Activated naive CD4-positive, alpha-beta T cell (primary cell): ENCODE data around the gene DYNLT2.

ENCODE experiments used
- DNase-seq, 4 experiments: peaks; one replicate each; lab custom pipeline; 2025; lab: John Stamatoyannopoulos, UW

The DYNLT2 gene

DNA sequence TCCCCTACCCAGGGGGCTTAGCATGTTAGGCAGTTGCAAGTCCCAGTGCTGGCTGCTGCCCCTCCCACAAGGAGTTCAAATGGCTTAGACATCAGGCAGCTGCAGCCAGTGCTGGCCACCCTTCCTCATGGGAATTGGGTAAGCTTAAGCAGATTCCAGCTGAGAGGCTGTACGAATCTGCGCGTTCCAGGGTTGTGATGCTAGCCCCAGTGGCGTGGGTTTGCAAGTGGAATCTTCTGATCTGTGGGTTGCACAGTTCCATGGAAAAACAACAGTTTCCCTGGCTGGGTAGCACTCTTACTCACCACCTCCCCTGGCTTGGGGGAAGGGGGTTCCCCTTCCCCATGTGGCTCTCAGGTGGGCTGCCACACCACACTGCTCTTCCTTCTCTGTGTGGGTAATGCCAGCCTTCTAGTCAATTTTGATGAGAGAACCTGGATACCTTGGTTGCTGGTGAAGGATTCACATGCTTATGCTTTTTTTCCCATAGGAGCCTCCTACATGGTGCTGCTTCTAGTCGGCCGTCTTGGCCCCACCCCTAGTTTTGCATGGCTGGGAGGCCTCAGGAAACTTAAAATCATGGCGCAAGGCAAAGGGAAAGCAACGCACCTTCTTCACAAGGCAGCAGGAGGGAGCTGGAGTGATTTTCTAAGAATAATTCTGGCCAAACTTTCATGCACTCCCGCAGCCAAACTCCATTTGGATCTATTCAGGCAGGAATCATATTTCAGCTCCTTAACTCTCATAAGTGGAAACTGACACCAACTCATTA, 13.0 kb downstream of the DYNLT2 start:
- DNase-seq: no peak

DNA sequence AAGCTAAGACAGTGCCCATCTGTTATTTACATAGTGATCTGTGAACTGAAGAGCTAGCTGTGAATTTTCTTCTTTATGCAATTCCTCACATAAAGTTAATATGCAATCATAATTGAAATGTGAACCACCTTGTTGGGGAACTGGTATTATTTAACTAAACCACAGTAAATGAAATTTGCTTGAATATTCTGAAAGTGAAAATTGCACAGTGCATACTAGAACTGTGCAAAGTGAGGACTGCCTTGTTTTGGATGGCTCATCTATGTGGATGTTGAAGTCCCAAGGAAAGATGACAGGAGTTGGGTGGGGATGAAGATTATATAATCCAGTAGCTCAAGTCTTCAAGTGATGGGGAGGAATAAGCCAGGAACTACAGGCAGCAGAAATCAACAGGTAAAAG, 21.4 kb downstream of the DYNLT2 start:
- no peak for DNase-seq

DNA sequence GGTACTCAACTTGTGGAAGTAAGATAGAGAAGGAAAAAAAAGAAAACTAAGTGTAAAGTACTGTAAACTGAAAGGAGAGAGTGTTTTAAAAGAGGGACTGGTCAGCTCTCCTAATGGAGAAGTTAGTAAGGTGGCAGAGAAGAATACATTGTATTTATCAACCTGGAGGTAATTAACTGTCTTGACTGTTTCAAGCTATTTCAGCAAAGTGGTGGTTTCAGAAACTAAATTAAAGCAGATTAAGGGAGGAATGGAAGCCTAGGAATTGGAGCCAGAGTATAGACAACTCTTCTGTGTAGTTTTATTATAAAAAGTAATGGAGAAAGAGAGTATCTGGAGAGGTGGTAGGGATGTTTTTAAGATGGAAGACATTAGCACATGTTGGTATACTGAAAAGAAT, 24.4 kb downstream of the DYNLT2 start:
- DNase-seq: no peak

DNA sequence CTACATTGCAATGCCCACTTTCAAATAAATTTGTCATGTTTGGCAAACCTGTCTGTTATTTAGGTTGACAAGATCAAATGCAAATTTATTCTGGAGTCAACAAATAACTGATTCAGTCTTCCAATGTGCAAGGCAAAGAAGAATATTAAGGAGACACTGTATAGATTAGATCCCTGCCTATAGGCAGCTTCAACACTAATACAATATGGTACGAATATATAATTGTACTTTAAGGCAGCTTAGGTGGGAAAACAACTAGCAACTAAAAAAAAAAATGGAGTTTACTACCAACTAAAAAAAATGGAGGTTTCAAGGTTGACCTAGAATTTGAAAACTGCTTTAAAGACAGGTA, 25.3 kb downstream of the DYNLT2 start:
- no peak for DNase-seq

DNA sequence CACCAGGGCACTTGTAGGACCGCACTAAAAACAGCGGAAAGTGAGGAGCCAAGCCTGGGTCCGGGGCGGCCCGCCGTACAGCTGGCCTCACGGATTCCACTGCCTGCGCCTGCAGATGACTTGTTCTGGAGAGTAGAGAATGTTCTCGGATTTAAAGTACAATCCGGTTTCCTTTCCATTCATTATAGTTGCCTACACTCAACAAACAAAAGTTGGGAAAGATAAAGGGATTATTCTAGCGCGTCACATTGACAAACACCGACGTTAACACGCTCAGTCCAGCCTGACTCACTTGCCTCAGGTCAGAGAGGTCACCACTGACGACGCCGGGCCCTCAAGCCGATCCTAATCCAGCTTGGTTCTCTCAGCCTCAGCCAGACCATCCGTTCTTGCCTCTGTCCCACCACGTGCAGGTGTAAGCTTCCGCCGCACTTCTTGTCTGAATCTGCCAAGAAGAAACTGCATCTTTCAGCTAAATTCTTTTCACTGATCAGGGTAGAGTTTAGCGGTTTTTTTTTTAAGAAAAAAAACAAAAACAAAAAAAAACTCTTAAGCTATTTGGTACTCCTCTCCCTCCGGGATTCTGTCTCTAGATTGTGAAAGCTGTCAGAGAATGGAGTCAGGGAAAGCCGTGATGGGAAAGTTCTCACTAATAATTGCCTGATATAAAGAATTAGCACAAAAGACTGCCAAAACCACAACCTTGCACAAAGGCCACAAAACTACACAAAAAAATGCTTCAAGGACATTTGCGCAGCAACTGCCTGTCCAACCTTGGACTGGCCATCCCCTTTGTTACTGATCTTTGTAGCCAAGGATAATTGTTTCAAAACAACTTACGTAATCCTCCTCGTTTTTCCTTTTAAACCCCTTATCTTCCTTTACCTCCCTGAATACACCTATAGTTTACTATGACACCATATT, 26.0 kb downstream of the DYNLT2 start:
- no peak for DNase-seq

DNA sequence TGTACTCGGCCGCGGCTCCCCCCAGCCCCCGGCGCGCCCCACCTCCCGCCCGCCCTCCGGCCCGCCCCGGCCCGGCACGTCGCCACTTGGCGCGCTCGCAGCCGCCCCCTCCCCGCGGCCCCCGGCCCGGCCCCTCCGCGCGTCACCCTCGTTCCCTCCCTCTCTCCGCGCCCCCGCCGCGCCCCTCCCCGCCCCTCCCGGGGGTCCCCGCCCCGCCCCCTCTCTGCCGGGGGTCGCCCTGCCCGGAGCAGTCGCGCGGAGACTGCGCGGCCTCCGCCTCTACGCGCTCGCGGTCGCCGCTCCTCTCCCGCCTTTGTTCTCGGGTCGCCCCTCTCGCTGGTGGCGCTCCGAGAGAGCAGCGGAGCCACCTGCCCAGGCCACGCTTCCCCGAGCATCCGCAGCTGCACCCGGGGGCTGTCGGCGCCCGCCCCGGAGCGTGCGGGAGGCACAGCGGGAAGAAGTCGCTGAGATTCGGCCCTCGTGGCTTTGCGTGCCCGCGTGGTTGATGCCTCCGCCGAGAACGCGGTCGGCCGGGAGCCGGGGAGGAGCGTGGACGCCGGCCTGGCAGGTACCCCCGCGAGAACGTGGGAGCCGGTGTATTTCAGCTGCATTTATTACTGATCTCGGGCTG, 26.8 kb downstream of the DYNLT2 start, which contains the start of gene PHF10:
PHF10 (minus strand) TSS at position 7 of the 631 bp plus-strand sequence. CDS start 569 bp downstream, outside the sequence.
- DNase-seq: peak; percentile 54 to 72 (median 62)

DNA sequence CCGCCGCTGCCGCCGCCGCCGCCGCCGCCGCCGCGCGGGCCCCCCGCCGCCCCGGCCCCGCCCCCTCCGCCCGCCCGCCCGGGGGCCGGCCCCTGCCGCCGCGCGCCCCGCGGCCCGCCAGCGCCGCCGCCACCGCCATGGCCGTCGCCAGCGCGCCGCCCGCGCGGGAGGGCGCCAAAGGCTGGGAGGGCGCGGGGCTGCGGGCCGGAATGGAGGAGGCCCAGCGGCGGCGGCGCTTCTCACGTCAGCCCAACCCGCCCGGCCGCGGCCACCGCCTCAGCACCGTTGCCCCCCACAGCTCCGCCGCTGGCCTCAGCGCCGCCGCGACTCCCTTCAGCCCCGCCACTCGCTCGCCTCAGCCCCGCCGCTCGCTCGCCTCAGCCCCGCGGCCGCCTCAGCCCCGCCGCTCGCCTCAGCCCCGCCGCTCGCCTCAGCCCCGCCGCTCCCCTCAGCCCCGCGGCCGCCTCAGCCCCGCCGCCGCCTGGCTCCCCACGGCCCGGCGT, 27.3 kb downstream of the DYNLT2 start:
- DNase-seq: peak in 1 of 4 experiments; percentile 48

DNA sequence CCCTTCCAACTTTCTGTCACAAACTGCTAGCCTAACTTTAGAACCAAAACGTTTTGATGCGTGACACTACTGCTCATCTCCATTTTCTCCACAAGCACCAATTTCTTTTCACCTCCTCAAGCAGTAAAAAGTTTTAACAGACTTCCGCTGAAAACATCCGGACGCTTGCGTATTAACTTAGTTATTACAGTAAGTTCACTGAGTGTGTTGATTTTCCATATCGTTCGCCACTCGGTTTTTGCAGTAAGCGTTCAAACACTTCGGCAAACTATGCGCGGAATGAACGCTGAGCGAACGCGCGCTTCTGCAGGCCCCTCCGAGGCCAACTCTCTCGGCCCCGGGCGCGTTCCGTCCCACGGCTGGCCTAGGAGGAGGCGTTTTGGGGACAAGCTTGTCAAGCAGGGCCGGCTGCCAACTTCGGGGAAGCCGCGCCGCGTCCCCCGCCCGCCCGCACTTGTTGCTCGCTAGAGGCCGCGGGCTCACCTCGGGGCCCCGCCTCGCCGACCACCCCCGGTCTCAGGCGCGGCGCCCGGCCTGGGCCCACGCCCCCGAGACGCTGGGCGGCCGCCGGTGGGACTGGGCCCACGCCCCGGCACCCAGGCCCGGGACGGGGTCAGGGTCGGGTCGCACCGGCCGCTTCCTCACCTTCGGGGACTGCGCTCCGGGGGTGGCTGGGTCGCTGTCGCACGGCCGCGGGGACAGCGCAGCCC, 28.0 kb downstream of the DYNLT2 start:
- peak; percentile 9 to 67 (median 42) for DNase-seq

DNA sequence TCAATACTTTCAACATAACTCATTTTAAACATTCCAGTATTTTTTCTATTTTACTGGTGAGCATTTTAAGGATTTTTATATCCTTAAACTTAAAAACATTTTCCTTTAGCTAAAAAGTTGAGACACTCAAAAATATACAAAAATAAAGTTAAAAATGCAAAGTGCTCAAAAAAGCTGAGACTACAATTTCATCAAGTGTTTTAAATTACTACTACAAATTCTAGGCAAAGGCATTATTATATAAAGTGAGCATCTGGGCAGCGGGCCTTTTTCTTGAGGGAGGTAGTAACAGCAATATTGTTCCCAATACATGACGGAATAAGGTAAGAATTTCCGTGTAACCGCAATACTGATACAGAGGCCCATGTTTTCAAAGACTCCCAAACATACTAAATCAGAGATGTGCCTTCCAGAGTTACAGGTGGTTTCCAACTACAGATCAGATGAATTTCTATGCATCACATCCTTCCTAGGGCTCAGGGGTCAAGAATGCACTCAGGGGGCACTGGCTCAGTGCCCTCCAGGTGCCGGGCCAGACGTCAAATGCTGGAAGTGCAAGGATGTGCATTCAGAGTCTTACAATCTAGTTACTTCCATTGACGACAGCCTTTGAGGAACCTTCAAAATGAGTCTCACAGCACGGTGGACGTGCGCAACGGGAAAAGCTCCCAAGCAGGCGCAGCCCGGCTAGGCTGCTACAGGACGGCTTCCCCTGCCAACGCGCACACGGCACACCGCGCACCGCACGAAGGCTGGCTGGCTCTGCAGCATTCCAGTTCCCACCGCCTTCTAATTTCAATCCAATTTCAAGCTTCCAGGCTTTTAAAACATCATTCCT, 28.8 kb downstream of the DYNLT2 start:
- peak in 2 of 4 experiments; percentile 7 to 19 for DNase-seq

DNA sequence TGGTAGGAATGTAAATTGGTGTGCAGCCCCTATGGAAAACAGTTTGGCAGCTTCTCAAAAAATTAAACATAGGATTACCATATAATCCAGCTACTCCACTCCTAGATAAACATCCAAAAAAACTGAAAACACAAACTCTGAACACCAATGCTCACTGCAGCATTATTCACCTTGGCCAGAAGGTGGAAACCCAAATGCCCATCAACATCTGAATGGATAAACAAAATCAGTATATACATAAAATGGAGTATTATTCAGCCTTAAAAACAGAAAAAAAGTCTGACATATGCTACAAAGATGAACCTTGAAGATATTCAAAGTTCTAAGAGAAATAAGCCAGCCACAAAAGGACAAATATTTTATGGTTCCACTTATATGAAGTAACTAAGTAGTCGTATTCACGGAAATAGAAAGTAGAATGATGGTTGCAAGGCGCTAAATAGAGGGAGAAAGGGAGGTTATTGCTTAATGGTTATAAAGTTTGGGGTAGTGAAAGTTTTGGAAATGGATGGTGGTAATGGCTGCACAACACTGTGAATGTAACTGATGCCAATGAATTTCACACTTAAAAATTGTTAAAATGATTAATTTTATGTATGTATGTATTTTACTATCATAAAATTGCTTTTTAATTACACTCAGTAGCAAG, 31.0 kb downstream of the DYNLT2 start:
- no peak for DNase-seq

DNA sequence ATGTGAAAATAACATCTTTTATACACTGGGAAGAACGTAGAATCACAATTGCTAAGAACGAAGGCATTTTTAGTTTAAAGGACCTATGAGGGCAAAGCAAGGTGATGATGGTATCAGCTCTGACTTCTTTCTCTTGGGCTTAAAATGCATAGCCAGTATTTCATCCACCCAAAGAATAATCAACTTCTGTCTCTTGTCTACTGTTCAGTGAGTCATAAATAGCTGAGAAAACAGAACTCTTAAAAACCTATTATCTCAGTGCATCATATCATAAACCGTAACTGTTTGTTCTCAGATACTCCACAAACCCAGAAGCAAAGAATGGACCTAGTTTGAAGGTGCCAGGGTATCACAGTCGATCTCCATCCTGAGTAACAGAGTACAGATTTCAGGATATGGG, 32.3 kb downstream of the DYNLT2 start:
- no peak for DNase-seq

DNA sequence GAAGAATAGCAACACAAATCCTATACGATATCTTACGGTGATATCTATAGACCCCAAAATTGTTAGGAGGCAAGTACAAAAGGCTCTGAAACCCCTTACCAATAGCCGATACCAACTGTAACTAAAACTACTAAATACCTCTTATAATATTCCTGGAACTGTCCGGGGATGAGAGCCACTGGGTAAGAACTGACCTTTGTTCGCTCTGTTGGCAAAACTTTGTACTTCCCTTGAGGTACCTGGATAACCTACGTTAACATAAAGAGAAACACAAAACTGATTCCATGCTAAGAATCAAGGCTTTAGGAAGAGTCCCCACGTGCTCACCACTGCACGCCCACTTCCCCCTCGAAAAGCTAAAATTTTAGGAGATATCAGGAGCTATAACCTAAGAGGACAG, 36.8 kb downstream of the DYNLT2 start:
- DNase-seq: no peak

DNA sequence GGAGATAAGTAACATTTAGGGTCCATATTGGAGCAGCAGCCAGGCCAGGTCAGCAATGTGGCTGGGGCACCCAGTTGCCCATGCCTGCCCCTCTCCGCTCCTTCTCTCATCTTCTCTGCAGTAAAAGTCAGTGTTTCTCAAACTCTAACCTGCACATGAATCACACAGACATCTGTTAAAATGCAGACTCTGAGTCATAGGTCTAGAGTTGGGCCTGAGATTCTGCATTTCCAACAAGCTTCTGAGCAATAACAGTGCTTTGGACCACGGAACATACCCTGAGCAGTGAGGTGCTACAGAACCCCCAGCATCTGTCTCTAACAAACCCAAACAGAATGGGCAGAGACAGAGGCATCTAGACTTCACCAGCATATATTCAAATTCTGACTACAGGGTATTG, 37.2 kb downstream of the DYNLT2 start:
- no peak for DNase-seq

DNA sequence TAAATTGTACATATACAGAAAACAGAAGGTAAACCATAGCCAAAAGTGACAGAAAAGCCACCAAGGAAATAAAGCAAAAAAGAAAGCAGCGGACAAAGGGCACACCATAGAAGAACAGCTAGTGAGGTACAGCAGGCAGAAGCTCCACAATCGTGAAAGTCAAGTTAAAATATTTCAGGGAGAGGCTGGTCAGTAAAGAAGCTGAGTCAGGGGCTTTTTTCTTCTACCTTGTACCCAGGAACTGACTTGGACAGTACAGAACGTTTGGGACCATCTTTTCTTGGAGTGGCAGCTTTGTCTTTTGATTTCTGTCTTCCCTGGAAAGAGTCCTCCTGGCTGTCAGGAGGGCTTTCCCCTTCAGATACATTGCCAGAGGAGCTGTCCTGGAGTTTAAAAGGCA, 41.4 kb downstream of the DYNLT2 start:
- DNase-seq: no peak

DNA sequence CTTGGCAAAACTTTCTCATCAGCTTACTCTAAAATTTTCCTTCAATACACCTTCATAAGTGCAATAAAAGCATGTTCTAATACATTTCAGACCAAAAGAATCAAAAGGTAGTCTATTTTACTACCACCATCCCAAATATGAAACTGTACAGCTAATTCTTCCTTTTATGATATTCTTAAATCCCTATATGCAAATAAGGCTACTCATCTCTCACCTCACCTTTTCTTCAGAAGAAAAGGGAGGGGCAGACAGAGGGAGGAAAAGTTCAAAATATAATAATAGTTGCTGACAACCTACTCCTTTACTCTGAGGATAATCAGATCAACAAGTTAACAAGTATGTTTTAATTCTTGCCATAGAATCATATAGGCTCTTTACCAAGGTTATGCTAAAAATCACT, 42.1 kb downstream of the DYNLT2 start:
- no peak for DNase-seq

DNA sequence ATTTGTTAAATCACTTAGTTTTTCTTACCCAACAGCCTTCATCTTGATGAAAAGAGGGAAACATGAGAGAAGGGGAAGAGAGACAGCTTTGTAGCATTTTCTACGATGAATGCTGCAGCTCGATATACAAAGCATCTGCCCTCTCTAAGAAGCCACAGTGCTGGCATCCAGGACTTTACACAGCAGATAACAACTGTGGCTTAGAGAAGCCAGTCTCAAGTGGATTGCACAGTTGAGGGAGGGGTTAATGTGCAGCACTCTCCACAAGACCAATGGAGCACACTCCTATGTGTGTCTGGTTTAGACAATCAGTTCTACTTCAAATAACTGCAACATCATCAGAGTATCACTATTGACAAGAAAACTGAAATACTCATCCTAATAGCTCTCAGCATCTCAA, 43.6 kb downstream of the DYNLT2 start:
- no peak for DNase-seq

DNA sequence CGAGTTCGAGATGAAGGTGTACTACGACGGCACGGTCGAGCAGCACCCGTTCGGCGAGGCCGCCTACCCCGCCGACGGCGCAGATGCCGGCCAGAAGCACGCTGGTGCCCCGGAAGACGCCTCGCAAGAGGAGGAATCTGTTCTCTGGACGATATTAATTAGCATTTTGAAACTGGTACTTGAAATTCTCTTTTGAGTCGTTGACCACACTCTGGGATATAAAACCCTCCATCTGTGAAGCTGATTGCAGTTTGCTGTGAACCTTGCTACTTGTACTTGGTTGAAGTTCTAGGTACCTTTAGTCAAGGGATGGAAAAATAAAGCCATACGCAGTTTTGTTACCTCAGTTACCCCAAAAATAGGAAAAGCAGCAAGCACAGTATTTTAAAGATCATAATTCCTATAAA, 48.5 kb downstream of the DYNLT2 start:
- no peak for DNase-seq

DNA sequence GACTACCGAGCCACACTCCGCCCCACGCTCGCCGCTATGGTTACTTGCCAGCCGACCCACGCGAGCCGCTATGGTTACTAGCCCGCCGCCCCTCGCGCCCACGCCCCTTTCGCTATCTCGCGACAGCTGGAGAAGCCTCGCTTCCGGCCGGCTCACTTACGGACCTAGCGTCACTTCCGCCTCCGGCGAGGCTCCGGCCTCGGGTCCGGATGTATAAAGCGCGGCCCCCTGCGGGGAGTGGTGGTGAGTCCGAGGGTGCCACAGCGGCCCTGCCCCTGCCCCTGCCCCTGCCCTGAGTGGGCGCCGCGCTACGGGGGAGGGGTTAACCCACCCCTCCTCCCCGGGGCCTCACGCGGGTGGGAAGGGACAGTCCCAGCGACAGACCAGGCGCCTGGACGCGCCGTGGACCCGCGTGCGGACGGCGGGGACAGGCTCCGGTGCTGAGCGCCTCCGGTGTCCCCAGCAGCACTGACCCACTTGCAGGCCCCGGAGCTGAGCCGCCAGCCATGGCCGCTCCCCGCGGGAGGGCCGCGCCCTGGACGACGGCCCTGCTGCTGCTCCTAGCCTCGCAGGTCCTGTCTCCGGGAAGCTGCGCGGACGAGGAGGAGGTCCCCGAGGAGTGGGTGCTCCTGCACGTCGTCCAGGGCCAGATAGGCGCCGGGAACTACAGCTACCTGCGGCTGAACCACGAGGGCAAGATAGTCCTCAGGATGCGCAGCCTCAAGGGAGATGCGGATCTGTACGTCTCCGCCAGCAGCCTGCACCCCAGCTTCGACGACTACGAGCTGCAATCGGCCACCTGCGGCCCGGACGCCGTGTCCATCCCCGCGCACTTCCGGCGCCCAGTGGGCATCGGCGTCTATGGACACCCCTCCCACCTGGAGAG, 49.2 kb downstream of the DYNLT2 start, which contains the start of the genes C6orf120 and WDR27:
C6orf120 (plus strand) TSS at position 173 of the 886 bp plus-strand sequence; CDS start at position 507, 334 bp downstream.
WDR27 (minus strand) TSS at position 76 of the 886 bp plus-strand sequence. CDS start 13,024 bp downstream, outside the sequence.
- peak; percentile 92 to 96 (median 96) for DNase-seq
